NOMO-1 treated with dmso at 0.1 percent for 144 hours (cell line): ENCODE data around the gene TBK1.

Experiments used
- DNase-seq: peaks from one replicate; lab custom pipeline; 2025; ENCODE audit not compliant: unreplicated experiment; lab: John Stamatoyannopoulos, UW

TBK1 gene

GRCh38 chr12:64451687-64452558 lies at the start of gene TBK1:
TSS of gene TBK1 (plus strand) at chr12:64452120. CDS start at chr12:64455871, 3,751 bp downstream.
- DNase-seq: peak; percentile 68

GRCh38 chr12:64402181-64402580 lies 49.7 kb upstream of the TBK1 start:
- DNase-seq: no peak

- peak; percentile 93 for DNase-seq
Measured at GRCh38 chr12:64403707-64404469, 48.0 kb upstream of the TBK1 start, which contains the start of gene XPOT. TSS of gene XPOT (plus strand) at chr12:64404392. CDS start at chr12:64410036, 5,644 bp downstream.

- DNase-seq: peak; percentile 43
Measured at GRCh38 chr12:64404470-64405256, 47.3 kb upstream of the TBK1 start.

GRCh38 chr12:64407342-64408223 lies 44.3 kb upstream of the TBK1 start:
- DNase-seq: no peak

- DNase-seq: no peak
Measured at GRCh38 chr12:64411427-64411826, 40.5 kb upstream of the TBK1 start.

- no peak for DNase-seq
Measured at GRCh38 chr12:64412459-64412858, 39.5 kb upstream of the TBK1 start.

- DNase-seq: no peak
Measured at GRCh38 chr12:64413884-64414283, 38.0 kb upstream of the TBK1 start.

DNA sequence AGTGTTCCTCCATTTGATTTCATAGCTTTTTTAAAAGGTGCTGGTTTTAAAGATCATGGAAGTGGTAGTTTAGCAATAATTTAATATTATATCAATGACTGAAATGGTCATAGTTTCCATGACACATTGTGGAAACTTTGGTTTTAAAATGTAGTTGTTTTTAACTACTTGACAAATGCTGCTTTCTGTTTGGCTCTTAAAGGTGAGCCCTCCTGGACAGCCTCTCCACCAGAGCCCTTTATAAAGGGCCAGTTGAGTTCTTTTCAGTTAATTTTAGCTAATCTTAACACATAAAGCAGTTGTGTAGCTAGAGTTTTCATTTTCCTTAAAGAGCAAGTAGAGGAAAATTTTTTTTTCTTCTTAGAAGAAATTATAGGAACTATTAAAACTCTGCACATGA lies 33.7 kb upstream of the TBK1 start:
- no peak for DNase-seq

GRCh38 chr12:64419696-64420095 lies 32.2 kb upstream of the TBK1 start:
- DNase-seq: no peak

- DNase-seq: no peak
Measured at GRCh38 chr12:64427988-64428387, 23.9 kb upstream of the TBK1 start.

DNA sequence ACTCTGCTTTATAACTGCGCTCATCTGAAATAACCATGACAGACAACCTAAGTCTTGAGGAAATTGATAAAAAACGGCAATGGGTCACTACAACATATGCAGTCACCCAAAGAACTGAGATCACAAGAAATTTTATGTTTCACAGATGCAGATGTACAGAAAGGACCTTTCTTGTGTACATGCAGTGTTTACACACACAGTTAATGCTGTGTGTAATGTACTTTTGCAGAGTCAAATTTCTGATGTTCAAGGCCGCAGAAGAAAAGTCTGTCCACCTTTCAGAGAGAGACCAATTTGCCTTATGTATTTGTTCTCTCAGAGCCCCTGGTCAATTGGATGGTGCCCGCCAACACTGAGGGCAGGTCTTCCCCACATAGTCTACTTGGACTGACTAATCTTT lies 23.0 kb upstream of the TBK1 start:
- no peak for DNase-seq

DNA sequence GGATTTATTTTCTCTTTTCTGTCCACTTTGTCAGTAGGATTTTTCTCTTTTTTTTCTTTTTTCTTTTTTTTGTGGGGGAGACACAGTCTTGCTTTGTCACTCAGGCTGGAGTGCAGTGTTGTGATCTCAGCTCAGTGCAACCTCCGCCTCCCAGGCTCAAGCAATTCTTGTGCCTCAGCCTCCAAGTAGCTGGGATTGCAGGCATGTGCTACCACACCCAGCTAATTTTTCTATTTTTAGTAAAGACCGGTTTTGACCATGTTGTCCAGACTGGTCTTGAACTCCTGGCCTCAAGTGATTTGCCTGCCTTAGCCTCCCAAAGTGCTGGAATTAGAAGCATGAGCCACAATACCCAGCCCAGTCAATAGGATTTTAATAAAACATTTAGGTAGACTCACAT lies 21.0 kb upstream of the TBK1 start:
- DNase-seq: no peak

- DNase-seq: no peak
Measured at GRCh38 chr12:64431791-64432190, 20.1 kb upstream of the TBK1 start.

- no peak for DNase-seq
Measured at GRCh38 chr12:64433915-64434314, 18.0 kb upstream of the TBK1 start.

DNA sequence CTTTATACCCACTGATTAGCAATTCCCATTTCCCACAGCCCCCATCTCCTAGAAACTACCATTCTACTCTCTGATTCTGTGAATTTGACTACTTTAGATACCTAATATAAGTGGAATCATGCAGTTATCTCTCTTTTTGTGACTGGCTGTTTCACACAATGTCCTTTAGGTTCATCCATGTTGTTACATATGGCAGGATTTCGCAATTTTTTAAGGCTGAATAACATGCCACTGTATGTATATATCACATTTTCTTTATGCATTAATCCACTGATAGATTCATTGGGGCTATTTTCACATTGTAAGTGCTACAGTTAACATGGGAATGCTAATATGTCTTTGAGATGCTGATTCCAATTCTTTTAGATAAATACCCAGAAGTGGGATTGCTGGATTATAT lies 11.8 kb upstream of the TBK1 start:
- no peak for DNase-seq

- DNase-seq: no peak
Measured at GRCh38 chr12:64445490-64445889, 6.4 kb upstream of the TBK1 start.

DNA sequence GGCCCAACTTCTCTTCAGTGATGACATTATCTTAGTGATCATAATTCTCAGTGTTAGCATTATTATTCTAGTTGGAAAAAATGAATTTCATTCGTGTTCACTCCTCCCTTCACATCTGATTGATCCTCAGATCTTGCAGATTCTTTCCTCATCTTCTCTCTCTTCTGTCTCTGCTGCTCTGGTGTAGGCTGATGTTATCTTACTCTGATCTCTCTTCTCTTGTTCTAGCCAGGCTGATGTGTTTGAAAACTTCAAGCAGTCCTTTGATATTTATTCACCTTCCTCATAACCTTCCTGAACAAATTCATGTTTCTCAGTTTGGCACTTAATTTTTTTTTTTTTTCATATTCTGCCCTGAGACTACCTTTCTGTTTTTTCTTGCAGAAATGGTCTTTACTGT lies 5.6 kb upstream of the TBK1 start:
- no peak for DNase-seq

DNA sequence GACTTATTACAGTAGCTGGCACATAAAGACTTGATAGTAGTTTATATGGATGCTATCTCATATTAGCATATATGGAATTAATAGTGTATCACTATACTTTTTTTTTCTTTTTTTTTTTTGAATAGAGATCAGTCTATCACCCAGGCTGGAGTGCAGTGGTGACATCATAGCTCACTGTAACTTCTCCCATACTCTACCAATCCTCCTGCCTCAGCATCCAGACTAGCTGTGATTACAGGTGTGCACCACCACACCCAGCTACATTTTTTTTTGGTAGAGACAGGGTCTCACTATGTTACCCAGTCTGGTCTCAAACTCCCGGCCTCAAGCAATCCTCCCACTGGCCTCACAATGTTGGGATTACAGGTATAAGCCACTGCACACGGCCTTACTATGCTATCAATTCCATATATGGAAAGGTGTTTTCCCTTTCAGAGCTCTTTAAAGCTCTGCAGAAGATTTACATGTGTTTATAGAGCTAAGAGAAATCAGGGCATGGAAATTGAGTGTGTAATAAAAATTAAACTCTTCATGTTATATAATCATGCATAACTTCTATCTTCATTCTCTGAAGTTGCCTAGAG lies 1.8 kb upstream of the TBK1 start:
- no peak for DNase-seq
